Activated gamma-delta T cell (primary cell): ENCODE measurements around the gene RHBDL1.
"Not testable (repeated sequence)": the region's sequence is repeated elsewhere in the genome, so short reads cannot be mapped to it uniquely, and the experiment has no call there.

Source experiments
- DNase-seq: peaks from one replicate; lab custom pipeline; 2025; lab: John Stamatoyannopoulos, UW

The RHBDL1 gene

GRCh38 chr16:684961-685696 lies 9.7 kb downstream of the RHBDL1 start:
- DNase-seq = no peak

DNA sequence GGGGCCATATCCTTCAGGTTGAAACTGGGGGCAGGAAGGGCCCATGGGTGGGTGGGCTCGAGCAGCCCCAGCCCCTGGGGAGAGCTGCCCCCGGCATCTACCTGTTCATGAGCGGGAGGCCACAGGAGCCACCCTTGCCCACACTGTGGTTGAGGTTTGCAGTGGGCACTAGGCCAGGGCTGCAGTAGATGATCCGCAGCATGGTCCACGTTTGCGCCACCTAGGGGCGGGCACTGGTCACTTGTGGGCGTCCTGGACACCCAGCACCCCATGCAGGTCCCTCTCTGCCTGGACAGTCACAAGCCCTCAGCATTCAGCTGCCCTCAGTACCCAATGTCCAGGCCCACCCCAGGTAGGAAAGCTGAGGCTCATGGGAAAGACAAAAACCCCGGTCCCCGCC lies 10.5 kb downstream of the RHBDL1 start:
- DNase-seq = no peak

DNA sequence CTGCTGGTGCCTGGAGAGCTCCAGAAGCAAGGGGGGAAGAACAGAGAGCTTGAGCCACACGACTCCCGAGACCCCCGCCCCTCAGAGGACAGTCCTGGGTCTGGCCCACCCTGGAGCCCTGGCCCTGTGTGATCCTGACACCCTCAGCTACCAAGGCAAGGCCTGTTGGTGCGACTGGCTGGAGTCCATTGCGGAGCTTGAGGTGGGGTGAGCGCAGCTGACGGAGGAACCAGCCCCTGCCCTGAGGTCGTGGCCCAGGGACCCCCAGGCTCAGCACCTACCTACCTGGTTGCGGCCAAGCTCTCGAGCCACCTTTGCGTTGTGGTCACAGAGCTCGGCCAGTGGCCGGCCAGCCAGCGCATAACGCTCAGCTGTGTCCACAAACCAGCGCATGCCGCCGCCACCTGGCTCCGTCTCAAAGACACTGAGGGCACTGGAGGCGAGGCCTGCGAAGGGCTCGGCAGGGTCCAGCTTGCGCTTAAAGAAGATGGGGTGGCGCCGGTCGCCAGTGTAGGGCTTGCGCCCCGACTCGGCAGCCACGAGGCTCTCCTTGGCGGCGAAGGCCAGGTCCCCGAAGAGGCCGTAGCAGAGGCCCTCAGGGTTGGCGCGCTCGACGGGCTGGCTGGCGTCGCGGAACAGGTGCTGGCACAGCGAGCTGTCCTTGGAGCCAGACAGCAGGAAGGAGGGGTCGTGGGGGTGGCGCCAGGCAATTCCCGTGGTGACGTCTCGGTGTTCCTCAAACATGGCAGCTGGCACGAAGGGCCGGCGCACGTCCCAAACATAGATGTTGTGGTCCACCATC lies 11.2 kb downstream of the RHBDL1 start:
- no peak for DNase-seq

DNA sequence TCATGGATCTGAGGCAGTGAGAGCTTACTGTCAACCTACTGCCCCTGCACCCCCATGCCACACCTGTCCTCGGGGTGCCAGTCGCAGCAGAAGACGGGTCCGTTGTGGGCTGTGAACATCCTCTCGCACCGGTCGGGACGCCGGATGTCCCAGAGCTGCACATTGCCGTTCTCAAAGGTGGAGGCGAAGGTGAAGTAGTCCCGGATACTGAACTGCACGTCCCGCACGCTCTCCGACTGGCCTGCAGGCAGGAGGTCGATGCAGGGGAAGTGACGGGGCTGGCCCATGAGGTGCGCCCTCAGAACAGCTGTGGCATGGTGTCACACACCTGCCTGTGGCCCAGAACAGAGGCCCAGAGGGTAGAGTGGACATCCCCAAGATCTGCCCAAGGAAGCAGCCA lies 12.0 kb downstream of the RHBDL1 start:
- no peak for DNase-seq

- DNase-seq = no peak
Measured at GRCh38 chr16:689175-689897, 13.9 kb downstream of the RHBDL1 start.

GRCh38 chr16:691242-691641 lies 15.8 kb downstream of the RHBDL1 start:
- DNase-seq = not testable (repeated sequence)

- DNase-seq = no peak
Measured at GRCh38 chr16:692356-693108, 17.1 kb downstream of the RHBDL1 start.

DNA sequence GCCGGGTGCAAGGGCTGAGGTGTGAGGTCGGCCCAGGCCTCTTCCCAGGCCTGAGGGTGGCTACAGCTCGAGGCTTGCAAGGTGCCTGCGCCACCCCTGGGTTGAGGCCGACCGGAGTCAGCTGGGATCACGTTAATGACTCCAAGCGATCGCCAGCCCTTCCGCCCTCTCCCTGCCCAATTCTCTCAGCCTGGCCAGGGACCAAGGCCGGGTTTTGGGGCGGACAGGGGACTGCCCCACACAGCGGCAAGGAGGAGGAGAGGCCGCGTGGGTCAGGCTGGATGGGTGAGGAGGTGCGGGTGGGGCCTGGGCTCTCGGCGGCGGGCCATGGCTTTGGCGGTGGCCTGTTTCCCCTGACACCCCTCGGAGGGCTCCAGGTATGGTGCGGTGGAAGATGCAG lies 17.9 kb downstream of the RHBDL1 start:
- no peak for DNase-seq

- no peak for DNase-seq
Measured at GRCh38 chr16:693766-694165, 18.3 kb downstream of the RHBDL1 start.

GRCh38 chr16:694187-694862 lies 18.9 kb downstream of the RHBDL1 start:
- no peak for DNase-seq

DNA sequence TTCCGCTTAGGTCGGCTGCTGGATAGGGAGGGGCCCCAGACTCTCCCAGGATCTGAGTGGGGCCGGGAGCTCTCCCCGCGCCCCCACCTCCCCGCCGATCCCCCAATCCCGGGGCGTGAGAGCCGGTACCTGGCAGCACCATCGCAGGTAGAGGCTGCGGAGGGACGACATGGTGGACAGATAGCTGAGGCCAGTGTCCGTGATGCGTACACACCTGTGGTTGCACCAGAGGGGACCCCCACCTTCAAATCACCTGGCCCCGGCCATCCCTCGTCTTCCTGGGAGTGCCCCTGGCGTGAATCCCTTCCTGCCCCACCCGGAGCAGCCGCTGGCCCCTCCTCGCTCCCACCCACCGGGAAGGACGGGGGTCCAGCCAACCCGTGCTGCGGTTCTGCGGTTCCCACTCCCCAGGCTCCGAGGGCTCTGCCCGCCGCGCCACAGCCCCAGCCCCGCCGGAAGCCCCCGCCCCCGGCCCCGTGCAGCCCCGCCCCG lies 19.4 kb downstream of the RHBDL1 start:
- no peak for DNase-seq

DNA sequence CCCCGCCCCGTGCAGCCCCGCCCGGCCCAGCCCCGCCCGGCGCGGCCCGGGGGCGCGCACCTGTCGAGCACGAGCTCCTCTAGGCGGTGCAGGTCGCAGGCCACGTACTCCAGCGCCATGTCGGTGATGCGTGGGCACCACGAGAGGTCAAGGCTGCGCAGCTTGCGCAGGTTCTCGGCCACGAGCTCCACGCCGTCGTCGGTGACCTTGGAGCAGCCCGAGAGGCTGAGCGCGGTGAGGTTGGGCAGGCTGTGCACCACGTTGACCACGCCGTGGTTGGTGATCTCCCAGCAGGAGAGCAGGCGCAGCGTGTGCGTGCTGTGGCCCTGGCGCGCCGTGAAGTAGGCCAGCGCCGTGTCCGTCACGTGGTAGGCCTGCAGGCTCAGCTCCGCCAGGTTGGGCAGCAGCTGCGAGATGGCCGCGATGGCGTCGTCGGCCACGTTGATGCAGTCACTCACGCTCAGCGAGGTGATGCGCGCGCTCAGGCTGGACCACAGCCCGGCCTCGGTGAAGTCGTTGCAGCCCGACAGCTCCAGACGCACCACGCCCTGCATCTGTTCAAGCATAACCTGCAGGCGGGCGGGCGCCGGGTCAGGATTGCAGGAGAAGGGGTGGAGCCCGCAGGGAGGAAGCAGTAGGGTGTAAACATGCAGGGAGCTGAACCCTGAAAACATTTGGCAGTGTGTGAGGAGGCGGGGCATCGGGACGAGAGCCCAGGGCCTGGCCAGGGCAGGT lies 20.1 kb downstream of the RHBDL1 start:
- DNase-seq = no peak

GRCh38 chr16:698911-699671 lies 23.6 kb downstream of the RHBDL1 start:
- no peak for DNase-seq

DNA sequence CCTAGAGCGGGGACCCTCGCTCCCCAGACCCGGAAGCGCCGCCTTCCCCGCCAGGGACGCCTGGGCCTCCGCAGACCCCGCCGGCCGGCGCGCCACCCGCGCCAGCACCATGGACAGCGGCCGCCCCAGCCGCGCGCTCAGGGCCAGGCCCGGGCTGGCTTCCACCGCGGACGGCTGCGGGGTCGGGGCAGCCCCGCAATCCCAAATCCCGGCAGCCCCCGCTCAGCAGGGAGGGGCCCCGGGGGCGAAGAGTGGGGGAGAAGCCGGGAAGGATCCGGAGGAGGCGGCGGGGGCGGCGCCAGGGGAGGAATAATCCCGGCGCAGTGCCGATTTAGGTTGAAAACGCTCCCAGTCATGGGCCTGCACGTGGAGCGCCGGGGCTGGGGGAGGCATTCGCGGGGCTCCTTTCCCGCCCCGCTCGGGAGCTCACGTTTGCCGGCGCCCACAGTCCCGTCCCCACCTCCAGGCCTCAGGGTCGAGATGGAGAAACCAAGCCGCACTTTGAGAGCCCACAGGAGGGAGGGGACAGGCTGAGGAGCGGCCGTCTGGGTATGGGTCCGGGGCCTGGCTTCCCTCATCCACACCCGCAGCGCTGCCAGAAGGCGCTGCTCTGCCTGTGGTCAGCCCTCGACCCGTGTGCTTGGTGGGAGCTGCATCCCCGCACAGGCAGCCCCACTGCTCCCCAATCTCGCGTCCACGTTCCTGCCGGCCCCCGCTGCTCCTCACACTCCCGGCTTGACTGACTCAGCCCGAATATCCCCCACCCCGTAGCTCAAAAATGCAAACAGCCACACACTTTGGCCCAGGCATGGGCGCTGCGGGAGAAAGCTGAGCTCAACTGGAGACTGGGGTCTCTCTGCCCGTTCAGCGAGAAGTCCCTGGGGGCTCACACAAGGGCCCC lies 25.5 kb downstream of the RHBDL1 start:
- DNase-seq = no peak

DNA sequence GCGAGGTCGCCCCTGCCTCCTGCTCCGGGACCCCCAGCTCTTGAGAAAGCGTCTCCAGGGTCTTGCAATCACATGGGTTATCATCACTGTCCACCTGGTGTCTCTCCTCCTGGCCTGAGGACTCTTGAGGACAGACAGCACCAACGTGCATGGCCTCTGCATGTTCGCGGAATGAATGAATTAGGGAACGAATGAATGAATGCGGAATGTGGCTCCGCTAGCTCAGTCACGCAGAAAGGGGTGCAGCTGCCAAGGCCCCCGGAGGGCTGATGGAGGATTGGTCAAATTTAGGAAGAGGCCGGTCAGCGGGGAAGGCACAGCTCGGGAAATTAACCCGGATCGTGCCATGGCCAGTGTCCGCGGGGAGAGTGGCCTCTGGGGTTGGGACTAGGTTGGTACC lies 26.9 kb downstream of the RHBDL1 start:
- DNase-seq = no peak

DNA sequence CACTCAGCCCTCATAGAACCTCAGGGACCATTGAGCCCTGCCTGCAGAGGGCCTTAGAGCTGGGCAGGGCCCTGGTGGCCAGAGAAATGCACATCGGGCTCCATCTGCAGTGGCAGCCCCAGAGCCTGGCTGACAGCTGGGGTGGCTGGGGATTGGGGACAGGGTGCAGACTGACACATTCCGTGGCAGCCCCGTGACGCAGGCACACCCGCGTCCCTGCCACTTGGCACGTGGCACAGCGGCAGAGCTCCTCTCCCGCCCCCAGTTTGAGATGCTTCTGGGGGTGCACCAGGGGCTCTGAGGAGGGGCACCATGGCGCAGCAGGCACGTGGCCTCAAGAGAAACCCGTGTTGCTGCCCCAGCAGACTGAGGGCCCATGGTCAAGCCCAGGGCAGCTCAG lies 27.9 kb downstream of the RHBDL1 start:
- DNase-seq = no peak

DNA sequence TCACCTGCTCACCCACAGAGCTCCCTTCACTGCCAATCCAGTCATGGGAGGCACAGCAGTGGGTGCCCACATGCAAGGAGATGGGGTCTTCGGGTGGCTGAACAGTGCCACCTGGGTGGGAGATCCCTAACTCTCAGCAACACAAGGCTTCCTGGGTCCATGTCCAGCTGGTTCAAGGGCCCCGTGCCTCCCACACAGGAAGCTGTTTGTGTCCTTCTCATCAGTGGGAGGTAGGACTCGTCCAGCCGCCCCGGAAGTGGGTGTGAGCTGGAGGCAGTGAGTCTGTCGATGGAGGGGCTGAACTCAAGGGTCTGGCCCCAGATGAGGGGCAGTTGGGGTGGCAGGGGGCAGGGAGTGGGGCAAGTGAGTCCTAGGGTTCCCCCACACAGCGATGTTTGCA lies 28.6 kb downstream of the RHBDL1 start:
- DNase-seq = no peak

GRCh38 chr16:704552-705380 lies 29.3 kb downstream of the RHBDL1 start:
- DNase-seq = no peak
